Neural progenitor cell (in vitro differentiated cells): Measurements from ENCODE around the gene TSPAN15. TPM values are rescaled to one million over a fixed set of nuclear protein-coding genes. Genes with fewer than 3 reads are reported as not detected.

Source experiments
- DNase-seq: peaks from one replicate; pipeline ENCODE4 v3.0.0-alpha.2; 2016; ENCODE audit warnings: low spot score
- H2AFZ ChIP-seq: fragments of 200-600 bp; sonication (generic); replicated peaks from 2 replicates; pipeline ENCODE4 v1.6.1; 2016; ENCODE audit warnings: antibody characterized with exemption
- H3F3A ChIP-seq: fragments of 200-600 bp; sonication (generic); 2 replicates; pipeline ENCODE4 v1.6.1; 2016; ENCODE audit warnings: antibody characterized with exemption, low read depth
- H3K27ac ChIP-seq: fragments of 200-600 bp; sonication (generic); 2 replicates; pipeline ENCODE4 v1.5.1; 2016; ENCODE audit warnings: mild to moderate bottlenecking
- H3K27me3 ChIP-seq: fragments of 200-600 bp; sonication (generic); 2 replicates; pipeline ENCODE4 v1.6.1; 2016; ENCODE audit warnings: mild to moderate bottlenecking, moderate library complexity
- H3K36me3 ChIP-seq: fragments of 200-600 bp; sonication (generic); 2 replicates; pipeline ENCODE4 v1.5.1; 2016
- H3K4me1 ChIP-seq: fragments of 200-600 bp; sonication (generic); 2 replicates; pipeline ENCODE4 v1.6.1; 2016; ENCODE audit warnings: mixed run types
- H3K4me2 ChIP-seq: fragments of 200-600 bp; sonication (generic); 2 replicates; pipeline ENCODE4 v1.6.1; 2016
- H3K4me3 ChIP-seq: fragments of 200-600 bp; sonication (generic); 2 replicates; pipeline ENCODE4 v1.5.1; 2016
- H3K79me2 ChIP-seq: fragments of 200-600 bp; sonication (generic); 2 replicates; pipeline ENCODE4 v1.6.1; 2016; ENCODE audit warnings: low read depth
- H3K9ac ChIP-seq: fragments of 200-600 bp; sonication (generic); 2 replicates; pipeline ENCODE4 v1.6.1; 2016
- H3K9me3 ChIP-seq: fragments of 200-600 bp; sonication (generic); 2 replicates; pipeline ENCODE4 v1.5.1; 2016; ENCODE audit warnings: low read depth
- H4K20me1 ChIP-seq: fragments of 200-600 bp; sonication (generic); 2 replicates; pipeline ENCODE4 v1.6.1; 2016; ENCODE audit warnings: low read depth
- H3K27ac Mint-ChIP-seq: 3 replicates; pipeline ENCODE4 v1.8.0; 2021; ENCODE audit warnings: mixed read lengths
- H3K27me3 Mint-ChIP-seq: 2 replicates; pipeline ENCODE4 v1.8.0; 2022; ENCODE audit warnings: low read depth, mild to moderate bottlenecking, inconsistent platforms, moderate library complexity, mixed read lengths; ENCODE audit not compliant: insufficient read depth
- H3K36me3 Mint-ChIP-seq: 3 replicates; pipeline ENCODE4 v1.8.0; 2021; ENCODE audit warnings: mixed read lengths
- H3K4me1 Mint-ChIP-seq: 3 replicates; pipeline ENCODE4 v1.8.0; 2021; ENCODE audit warnings: mixed read lengths
- H3K4me3 Mint-ChIP-seq: 3 replicates; pipeline ENCODE4 v1.8.0; 2021; ENCODE audit warnings: mild to moderate bottlenecking, moderate library complexity, mixed read lengths
- H3K9me3 Mint-ChIP-seq: 3 replicates; pipeline ENCODE4 v1.8.0; 2020; ENCODE audit warnings: mixed read lengths
- CTCF ChIP-seq: fragments of 200-600 bp; sonication (generic); IDR thresholded peaks from 2 replicates; pipeline ENCODE4 v1.5.1; 2017; ENCODE audit warnings: antibody characterized with exemption, mild to moderate bottlenecking
- EZH2 ChIP-seq: fragments of 200-600 bp; sonication (generic); IDR thresholded peaks from 2 replicates; pipeline ENCODE4 v1.6.1; 2017; ENCODE audit warnings: antibody characterized with exemption, mild to moderate bottlenecking, moderate library complexity
- EZH2phosphoT487 ChIP-seq: fragments of 200-600 bp; sonication (generic); IDR thresholded peaks from 2 replicates; pipeline ENCODE4 v1.6.1; 2017; ENCODE audit warnings: antibody characterized with exemption
- total RNA-seq: library from RNA; depleted of rRNA; stranded (reverse); fragments of >200 nt; gene quantifications from 2 replicates; pipeline ENCODE4 v1.2.3, GENCODE V29; 2015; ENCODE audit warnings: low replicate concordance

TSPAN15 gene
- total RNA-seq, 1 donor from 2014 or later: 6.8 TPM

GRCh38 chr10:69410487-69410886, 40.8 kb upstream of the TSPAN15 start:
- Histone ChIP-seq H3K79me2 (no peaks in the 10 kb centered on the region), H3K9me3 (no peaks in the 10 kb centered on the region), H3K36me3 (no peaks in the 10 kb centered on the region), H3K27ac (no peak overlapping the region), H4K20me1 (no peaks in the 10 kb centered on the region), H3K27me3 (peaks cover 9% of the 10 kb centered on the region), H3F3A (peaks cover 6% of the 10 kb centered on the region), H3K9ac (no peak overlapping the region), H3K4me1 (peaks cover 7% of the 10 kb centered on the region), H3K4me2 (no peak overlapping the region), H3K4me3 (no peak overlapping the region), H2AFZ (no peak overlapping the region)
- H3K27me3 Mint-ChIP-seq: peaks cover 12% of the 10 kb centered on the region
- H3K4me1 Mint-ChIP-seq: peaks cover 14% of the 10 kb centered on the region
- H3K36me3 Mint-ChIP-seq: no peaks in the 10 kb centered on the region
- no peaks in the 10 kb centered on the region for H3K9me3 Mint-ChIP-seq
- H3K4me3 Mint-ChIP-seq: no peak overlapping the region
- DNase-seq: no peak
- TF ChIP-seq EZH2: no peak
- TF ChIP-seq CTCF: no peak
- no peak for TF ChIP-seq EZH2phosphoT487
- no peak overlapping the region for H3K27ac Mint-ChIP-seq

DNA sequence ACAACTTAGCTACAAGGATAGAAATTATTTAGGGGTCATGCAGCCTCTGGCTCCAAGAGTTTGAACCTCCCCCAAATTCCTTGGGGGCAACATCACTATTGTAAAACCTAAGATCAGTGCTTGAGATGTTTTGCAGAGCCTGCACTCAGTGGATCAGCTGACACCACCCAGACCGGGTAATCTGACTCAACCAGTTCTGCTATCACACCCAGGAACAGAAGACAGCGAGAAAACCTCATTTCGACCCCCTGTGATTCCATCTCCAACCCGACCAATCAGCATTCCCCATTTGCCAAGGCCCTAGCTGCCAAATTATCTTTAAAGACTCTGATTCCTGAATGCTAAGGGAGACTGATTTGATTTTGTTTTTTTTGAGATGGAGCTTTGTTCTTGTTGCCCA, 39.8 kb upstream of the TSPAN15 start:
- peaks cover 12% of the 10 kb centered on the region for H3K4me1 Mint-ChIP-seq
- Histone ChIP-seq H4K20me1 (no peaks in the 10 kb centered on the region), H3K9me3 (no peaks in the 10 kb centered on the region), H2AFZ (no peak overlapping the region), H3K4me3 (no peak overlapping the region), H3K79me2 (no peaks in the 10 kb centered on the region), H3K27ac (no peak overlapping the region), H3F3A (peaks cover 6% of the 10 kb centered on the region), H3K27me3 (peaks cover 9% of the 10 kb centered on the region), H3K4me1 (peaks cover 3% of the 10 kb centered on the region), H3K36me3 (no peaks in the 10 kb centered on the region), H3K9ac (no peak overlapping the region), H3K4me2 (no peak overlapping the region)
- no peak overlapping the region for H3K4me3 Mint-ChIP-seq
- H3K9me3 Mint-ChIP-seq: no peaks in the 10 kb centered on the region
- H3K36me3 Mint-ChIP-seq: no peaks in the 10 kb centered on the region
- H3K27ac Mint-ChIP-seq: peak overlapping the region; percentile 48
- no peak for DNase-seq
- TF ChIP-seq EZH2: no peak
- TF ChIP-seq CTCF: no peak
- TF ChIP-seq EZH2phosphoT487: no peak
- H3K27me3 Mint-ChIP-seq: peaks cover 10% of the 10 kb centered on the region

DNA sequence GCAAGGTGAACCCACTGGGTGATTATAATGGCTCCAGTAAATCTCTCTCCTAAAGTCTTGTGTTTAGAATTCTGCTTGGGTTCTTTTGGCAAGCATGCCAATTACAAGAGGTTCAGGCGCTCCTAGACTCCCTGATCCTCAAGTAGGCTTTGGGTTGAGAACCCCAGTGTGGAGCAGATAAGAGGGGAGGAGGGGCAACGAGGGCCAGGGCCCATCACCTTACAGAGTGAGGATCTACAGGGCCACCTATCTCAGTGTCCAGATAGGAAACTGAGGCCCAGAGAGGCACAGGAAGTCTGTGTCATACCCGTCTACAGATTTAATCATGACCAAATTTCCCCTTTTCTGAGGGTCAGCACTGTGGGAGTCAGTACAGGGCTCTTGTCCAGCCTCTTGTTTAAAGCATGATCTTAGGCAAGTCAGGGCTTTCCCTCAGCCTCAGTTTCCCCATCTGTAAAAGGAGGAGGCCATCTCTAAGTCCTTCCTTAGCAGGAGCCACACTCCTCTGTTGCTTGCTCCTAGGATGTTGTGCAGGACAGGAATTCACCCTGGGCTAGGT, 39.0 kb upstream of the TSPAN15 start:
- H3K27ac ChIP-seq: no peak overlapping the region
- H3K9ac ChIP-seq: no peak overlapping the region
- no peak overlapping the region for H3K4me3 ChIP-seq
- Mint-ChIP-seq H3K9me3 (no peaks in the 10 kb centered on the region), H3K4me3 (no peak overlapping the region), H3K27ac (no peak overlapping the region), H3K4me1 (peaks cover 5% of the 10 kb centered on the region), H3K36me3 (no peaks in the 10 kb centered on the region), H3K27me3 (peaks cover 14% of the 10 kb centered on the region)
- no peaks in the 10 kb centered on the region for H3K9me3 ChIP-seq
- no peaks in the 10 kb centered on the region for H3K4me1 ChIP-seq
- H4K20me1 ChIP-seq: no peaks in the 10 kb centered on the region
- H3K36me3 ChIP-seq: no peaks in the 10 kb centered on the region
- no peak overlapping the region for H2AFZ ChIP-seq
- no peak for DNase-seq
- TF ChIP-seq EZH2phosphoT487: no peak
- TF ChIP-seq EZH2: no peak
- TF ChIP-seq CTCF: no peak
- no peaks in the 10 kb centered on the region for H3K79me2 ChIP-seq
- peaks cover 9% of the 10 kb centered on the region for H3K27me3 ChIP-seq
- peaks cover 6% of the 10 kb centered on the region for H3F3A ChIP-seq
- H3K4me2 ChIP-seq: no peak overlapping the region
